H1 (cell line): ENCODE measurements around the gene ERP44. TPM values are rescaled to one million over a fixed set of nuclear protein-coding genes. Genes with fewer than 3 reads are reported as not detected.

Experiments used
- CTCF ChIA-PET: fragments of 300-600 bp; sonication (Branson Sonifier 250); formaldehyde crosslinking; loops from one replicate; lab custom pipeline; 2021; ENCODE audit not compliant: partially characterized antibody; lab: Charles Lee
- POLR2A ChIA-PET: fragments of 300-600 bp; sonication (Branson Sonifier 250); formaldehyde crosslinking; loops from one replicate; lab custom pipeline; 2021; ENCODE audit warnings: inconsistent platforms; ENCODE audit not compliant: partially characterized antibody; lab: Charles Lee
- DNase-seq, 2 experiments: peaks; one replicate each; pipeline versions ENCODE4 v3.0.0 to v3.0.0-alpha.2; 2010 to 2022; ENCODE audit warnings: low spot score in 2 of 2, low read depth in 1 of 2, mixed read lengths in 1 of 2
- FAIRE-seq: peaks from 2 replicates; lab custom pipeline; 2011; peaks lifted over from hg19 to GRCh38; lab: Jason Lieb, UNC
- H2AFZ ChIP-seq: 2 replicates; pipeline ENCODE4 v1.8.1; 2012; ENCODE audit warnings: low read length, inconsistent platforms
- H2AK5ac ChIP-seq: 2 replicates; pipeline ENCODE4 v1.6.1; 2013; ENCODE audit warnings: low read depth, low read length
- H2BK120ac ChIP-seq: replicated peaks from 2 replicates; pipeline ENCODE3; 2013; ENCODE audit warnings: low read depth, low read length, inconsistent platforms
- H2BK12ac ChIP-seq: 2 replicates; pipeline ENCODE4 v1.6.1; 2013; ENCODE audit warnings: low read depth, low read length
- H2BK15ac ChIP-seq: 2 replicates; pipeline ENCODE4 v1.6.1; 2013; ENCODE audit warnings: low read length
- H2BK20ac ChIP-seq: 2 replicates; pipeline ENCODE4 v1.6.1; 2013; ENCODE audit warnings: low read length
- H2BK5ac ChIP-seq: 2 replicates; pipeline ENCODE4 v1.6.1; 2013; ENCODE audit warnings: low read depth, low read length
- H3K14ac ChIP-seq: 2 replicates; pipeline ENCODE4 v1.6.1; 2013; ENCODE audit warnings: inconsistent platforms; ENCODE audit not compliant: insufficient read length
- H3K18ac ChIP-seq: 2 replicates; pipeline ENCODE4 v1.6.1; 2013; ENCODE audit warnings: low read length; ENCODE audit errors: extremely low read depth
- H3K23ac ChIP-seq: 2 replicates; pipeline ENCODE4 v1.6.1; 2013; ENCODE audit warnings: inconsistent platforms; ENCODE audit not compliant: insufficient read length
- H3K23me2 ChIP-seq: 2 replicates; pipeline ENCODE4 v1.6.1; 2013; ENCODE audit warnings: low read depth, low read length
- H3K27ac ChIP-seq: 2 replicates; pipeline ENCODE4 v1.6.1; 2011; ENCODE audit warnings: low read depth, low read length, inconsistent platforms
- H3K27me3 ChIP-seq, 4 experiments: replicated peaks in 1 of 4; 1 replicate in 1 of 4; 2 replicates in 3 of 4; pipeline versions ENCODE4 v1.6.1 to v1.8.1; 2011 to 2013; ENCODE audit warnings: low read length in 3 of 4, mild to moderate bottlenecking in 3 of 4, inconsistent platforms in 2 of 4, mixed read lengths in 2 of 4, moderate library complexity in 1 of 4; ENCODE audit not compliant: control insufficient read depth in 3 of 4, insufficient read depth in 3 of 4; ENCODE audit errors: extremely low read depth in 1 of 4
- H3K36me3 ChIP-seq, 4 experiments: 2 replicates each; pipeline versions ENCODE4 v1.6.1 to v1.8.1; 2011 to 2013; ENCODE audit warnings: mild to moderate bottlenecking in 4 of 4, low read length in 3 of 4, moderate library complexity in 2 of 4, control low read depth in 1 of 4, inconsistent platforms in 1 of 4; ENCODE audit not compliant: insufficient read depth in 4 of 4, control insufficient read depth in 2 of 4
- H3K4ac ChIP-seq: replicated peaks from 2 replicates; pipeline ENCODE3; 2013; ENCODE audit warnings: low read length, low read depth, mixed read lengths, inconsistent platforms; ENCODE audit not compliant: insufficient read length
- H3K4me1 ChIP-seq, 4 experiments: replicated peaks in 1 of 4; 1 replicate in 1 of 4; 2 replicates in 3 of 4; pipeline versions ENCODE4 v1.6.1 to v1.8.1; 2011 to 2013; ENCODE audit warnings: low read length in 3 of 4, inconsistent platforms in 2 of 4, mixed read lengths in 1 of 4; ENCODE audit not compliant: insufficient read depth in 4 of 4, control insufficient read depth in 3 of 4
- H3K4me2 ChIP-seq, 2 experiments: 2 replicates each; pipeline versions ENCODE4 v1.6.1 to v1.8.1; 2011 to 2013; ENCODE audit warnings: low read depth in 2 of 2, low read length in 2 of 2, control low read depth in 1 of 2, inconsistent platforms in 1 of 2, mild to moderate bottlenecking in 1 of 2; ENCODE audit not compliant: insufficient read depth in 1 of 2
- H3K4me3 ChIP-seq, 4 experiments: fragments of 200-600, 300-600 bp in 1 of 4; sonication (generic), shearing (Covaris generic), sonication (Bioruptor Twin) in 1 of 4; 2 replicates each; pipeline versions ENCODE4 v1.5.1 to v1.8.1; 2011 to 2016; ENCODE audit warnings: low read length in 4 of 4, low read depth in 3 of 4, control low read depth in 2 of 4, inconsistent platforms in 2 of 4, mild to moderate bottlenecking in 2 of 4, mixed read lengths in 1 of 4, moderate library complexity in 1 of 4; ENCODE audit not compliant: insufficient read depth in 2 of 4; ENCODE audit errors: extremely low read depth in 1 of 4
- H3K56ac ChIP-seq: replicated peaks from 2 replicates; pipeline ENCODE3; 2013; ENCODE audit warnings: low read depth, mild to moderate bottlenecking, mixed read lengths, low read length, inconsistent platforms; ENCODE audit not compliant: insufficient read length
- H3K79me1 ChIP-seq: 2 replicates; pipeline ENCODE4 v1.6.1; 2013; ENCODE audit warnings: low read depth, low read length, control low read depth
- H3K79me2 ChIP-seq, 2 experiments: 2 replicates each; pipeline versions ENCODE4 v1.6.1 to v1.8.1; 2012 to 2013; ENCODE audit warnings: low read length in 2 of 2, mild to moderate bottlenecking in 2 of 2, inconsistent platforms in 1 of 2; ENCODE audit not compliant: insufficient read depth in 2 of 2, control insufficient read depth in 1 of 2
- H3K9ac ChIP-seq, 4 experiments: replicated peaks in 1 of 4; 1 replicate in 1 of 4; 2 replicates in 3 of 4; pipeline versions ENCODE4 v1.6.1 to v1.8.1; 2011 to 2013; ENCODE audit warnings: low read depth in 3 of 4, low read length in 3 of 4, control low read depth in 2 of 4, mild to moderate bottlenecking in 2 of 4, moderate library complexity in 2 of 4, inconsistent platforms in 1 of 4; ENCODE audit errors: extremely low read depth in 1 of 4
- H3K9me3 ChIP-seq, 2 experiments: 2 replicates each; pipeline versions ENCODE4 v1.6.1 to v1.8.1; 2012 to 2013; ENCODE audit warnings: mild to moderate bottlenecking in 2 of 2, moderate library complexity in 2 of 2, control low read depth in 1 of 2, inconsistent platforms in 1 of 2, low read depth in 1 of 2, low read length in 1 of 2, mixed read lengths in 1 of 2; ENCODE audit not compliant: insufficient read depth in 2 of 2
- H4K20me1 ChIP-seq, 2 experiments: replicated peaks in 1 of 2; 2 replicates each; pipeline versions ENCODE3 to v1.8.1; 2011 to 2013; ENCODE audit warnings: inconsistent platforms in 2 of 2, low read length in 2 of 2, mild to moderate bottlenecking in 1 of 2; ENCODE audit not compliant: insufficient read depth in 2 of 2, control insufficient read depth in 1 of 2
- H4K5ac ChIP-seq: 2 replicates; pipeline ENCODE4 v1.6.1; 2013; ENCODE audit warnings: low read length, low read depth, mixed read lengths, inconsistent platforms; ENCODE audit not compliant: insufficient read length
- H4K8ac ChIP-seq: 2 replicates; pipeline ENCODE4 v1.8.0; 2013; ENCODE audit warnings: mild to moderate bottlenecking, moderate library complexity, low read length, inconsistent platforms; ENCODE audit not compliant: insufficient read depth; ENCODE audit errors: extremely low read depth
- H4K91ac ChIP-seq: replicated peaks from 2 replicates; pipeline ENCODE3; 2013; ENCODE audit warnings: low read length, mixed read lengths, inconsistent platforms; ENCODE audit not compliant: insufficient read length
- RXRA ChIP-seq: IDR thresholded peaks from 2 replicates; pipeline ENCODE4 v1.6.1; 2011; ENCODE audit warnings: low read depth, mild to moderate bottlenecking, low read length, moderate library complexity; ENCODE audit not compliant: insufficient read depth
- SUZ12 ChIP-seq: fragments of 200-600 bp; sonication (generic); IDR thresholded peaks from 2 replicates; pipeline ENCODE4 v1.6.1; 2012; ENCODE audit warnings: mild to moderate bottlenecking, inconsistent platforms, low read length, moderate library complexity, mixed read lengths
- TAF1 ChIP-seq: IDR thresholded peaks from 2 replicates; pipeline ENCODE4 v1.6.1; 2011; ENCODE audit warnings: mild to moderate bottlenecking, low read depth, low read length
- WGBS, 2 experiments: shearing (Covaris generic) in 1 of 2; methylation state at CpG; one replicate each; pipeline versions ENCODE4 v1.1.6 to v1.1.7; 2013 to 2015; ENCODE audit warnings: low lambda C conversion rate in 2 of 2, mixed read lengths in 2 of 2, inconsistent platforms in 1 of 2, low coverage in 1 of 2, missing lambda C conversion rate in 1 of 2; ENCODE audit not compliant: insufficient replicate concordance in 2 of 2, insufficient coverage in 1 of 2, insufficient read length in 1 of 2; ENCODE audit errors: extremely low coverage in 1 of 2, missing lambda C conversion rate in 1 of 2; 5-methylcytosine and 5-hydroxymethylcytosine counted together
- polyA plus RNA-seq, 7 experiments: library from polyadenylated mRNA; depleted of rRNA in 3 of 7; stranded (reverse) in 5 of 7; unstranded in 2 of 7; fragments of >200 nt in 5 of 7; fragments of 200-250 nt in 2 of 7; gene quantifications; 1 replicate in 5 of 7; 2 replicates in 1 of 7; 4 replicates in 1 of 7; pipeline versions ENCODE4 v1.2.1 to v1.2.3, GENCODE V29; 2011 to 2013; ENCODE audit warnings: missing spikeins in 2 of 7, mixed read lengths in 2 of 7
- total RNA-seq: library from RNA; stranded (reverse); fragmentation: NEBNext Ultra II Directional; extraction: Animal tissue kit (Norgen Biotek cat#: 25700); gene quantifications from 2 replicates; pipeline ENCODE4 v1.2.1, GENCODE V29; 2021
- TF ChIP-seq, protein P1 (sequence below), 3 experiments: IDR thresholded peaks; 1 replicate in 2 of 3; 2 replicates in 1 of 3; pipeline versions ENCODE4 v1.5.1 to v1.6.1; 2011; ENCODE audit warnings: low read length in 3 of 3, mild to moderate bottlenecking in 3 of 3, inconsistent platforms in 2 of 3, low read depth in 1 of 3, moderate library complexity in 1 of 3; ENCODE audit not compliant: insufficient read depth in 1 of 3; ENCODE audit errors: control extremely low read depth in 1 of 3

Gene ERP44
- total and polyA plus RNA-seq, 2 of the 8 experiments (the other 6 are each of a cell fraction or from before 2014, with no cell fraction given): 5.7 to 15.6 TPM

DNA sequence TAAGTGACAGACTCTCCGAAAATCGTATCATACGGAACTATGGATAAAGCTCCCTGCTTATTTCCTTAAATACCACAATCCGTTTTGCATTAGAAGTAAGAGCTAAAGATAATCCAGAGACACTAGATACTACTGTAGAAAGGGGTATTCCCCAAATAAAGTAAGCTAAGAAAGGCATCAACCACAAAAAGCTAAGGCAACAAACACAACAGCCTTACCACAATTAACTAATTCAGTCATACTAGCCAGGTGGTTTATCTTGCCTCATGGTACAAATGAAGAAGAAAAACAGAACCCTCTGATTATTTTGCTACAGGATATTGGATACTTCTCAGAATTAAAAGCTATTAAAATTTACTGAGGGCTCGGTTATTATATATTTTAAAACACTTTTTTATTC, 14.1 kb downstream of the ERP44 start:
- H4K20me1 ChIP-seq: peaks cover 0 to 2% of the 10 kb centered on the region in 2 experiments
- no peak overlapping the region for H4K5ac ChIP-seq
- peaks cover 0 to 6% (median 2%) of the 10 kb centered on the region in 4 experiments; a peak in 3 of 7 replicates for H3K4me1 ChIP-seq
- no peak overlapping the region for H3K4me3 ChIP-seq
- no peak overlapping the region for H2AK5ac ChIP-seq
- no peak overlapping the region for H3K9ac ChIP-seq
- H3K14ac ChIP-seq: no peak overlapping the region
- TF ChIP-seq RXRA (no peak), TAF1 (no peak), SUZ12 (no peak)
- TF ChIP-seq, protein P1, sequence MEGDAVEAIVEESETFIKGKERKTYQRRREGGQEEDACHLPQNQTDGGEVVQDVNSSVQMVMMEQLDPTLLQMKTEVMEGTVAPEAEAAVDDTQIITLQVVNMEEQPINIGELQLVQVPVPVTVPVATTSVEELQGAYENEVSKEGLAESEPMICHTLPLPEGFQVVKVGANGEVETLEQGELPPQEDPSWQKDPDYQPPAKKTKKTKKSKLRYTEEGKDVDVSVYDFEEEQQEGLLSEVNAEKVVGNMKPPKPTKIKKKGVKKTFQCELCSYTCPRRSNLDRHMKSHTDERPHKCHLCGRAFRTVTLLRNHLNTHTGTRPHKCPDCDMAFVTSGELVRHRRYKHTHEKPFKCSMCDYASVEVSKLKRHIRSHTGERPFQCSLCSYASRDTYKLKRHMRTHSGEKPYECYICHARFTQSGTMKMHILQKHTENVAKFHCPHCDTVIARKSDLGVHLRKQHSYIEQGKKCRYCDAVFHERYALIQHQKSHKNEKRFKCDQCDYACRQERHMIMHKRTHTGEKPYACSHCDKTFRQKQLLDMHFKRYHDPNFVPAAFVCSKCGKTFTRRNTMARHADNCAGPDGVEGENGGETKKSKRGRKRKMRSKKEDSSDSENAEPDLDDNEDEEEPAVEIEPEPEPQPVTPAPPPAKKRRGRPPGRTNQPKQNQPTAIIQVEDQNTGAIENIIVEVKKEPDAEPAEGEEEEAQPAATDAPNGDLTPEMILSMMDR (IDR thresholded peaks at IDR 0.05; ENCODE audit: control extremely low read depth in 1 of 3, insufficient read depth in 1 of 3, low read depth in 1 of 3, low read length in 3 of 3): no peak
- no peak overlapping the region for H3K27ac ChIP-seq
- no peaks in the 10 kb centered on the region for H3K79me1 ChIP-seq
- H3K23ac ChIP-seq: no peak overlapping the region
- H3K18ac ChIP-seq: no peak overlapping the region
- no peak overlapping the region for H2BK120ac ChIP-seq
- H3K56ac ChIP-seq: no peak overlapping the region
- WGBS, 2 experiments: 90% methylated on average over 5 of the region's 5 CpGs; no CpG with 5 or more reads in 1 of the 2 experiments
- DNase-seq (no peak), FAIRE-seq (no peak)
- H3K23me2 ChIP-seq: no peaks in the 10 kb centered on the region
- no peak overlapping the region for H4K91ac ChIP-seq
- POLR2A ChIA-PET: no interaction called here
- no peak overlapping the region for H2BK12ac ChIP-seq
- no peak overlapping the region for H3K4me2 ChIP-seq
- H3K4ac ChIP-seq: no peak overlapping the region
- no peaks in the 10 kb centered on the region for H3K27me3 ChIP-seq
- no peak overlapping the region for H2BK15ac ChIP-seq
- H3K9me3 ChIP-seq: no peaks in the 10 kb centered on the region
- peaks cover 0 to 70% of the 10 kb centered on the region in 2 experiments; a peak in 2 of 4 replicates for H3K79me2 ChIP-seq
- no peaks in the 10 kb centered on the region for H3K36me3 ChIP-seq
- no peak overlapping the region for H2BK5ac ChIP-seq
- no peak overlapping the region for H2BK20ac ChIP-seq
- CTCF ChIA-PET: interaction anchor here (0.6 kb wide), 1 partner anchor 910 kb away, joined by 3 read pairs; no protein-coding TSS in a partner anchor
- no peak overlapping the region for H2AFZ ChIP-seq
- no peak overlapping the region for H4K8ac ChIP-seq
